Ascending aorta (tissue), 2 donors: Measurements from ENCODE around the gene ST6GALNAC2. TPM values are rescaled to one million over a fixed set of nuclear protein-coding genes. Genes with fewer than 3 reads are reported as not detected.

Source experiments
- DNase-seq, 2 donors: peaks; one replicate each; pipeline ENCODE4 v3.0.0-alpha.2; 2019; ENCODE audit warnings: low spot score in 2 of 2
- H3K27ac ChIP-seq, 2 donors: fragments of 200-600 bp; sonication (generic); one replicate each; pipeline ENCODE4 v1.5.1; 2016 to 2017; ENCODE audit warnings: mild to moderate bottlenecking in 1 of 2
- H3K27me3 ChIP-seq: fragments of 200-600 bp; sonication (generic); one replicate; pipeline ENCODE4 v1.5.1; 2017
- H3K36me3 ChIP-seq, 2 donors: fragments of 200-600 bp; sonication (generic); one replicate each; pipeline ENCODE4 v1.5.1; 2016
- H3K4me1 ChIP-seq, 2 donors: fragments of 200-600 bp; sonication (generic); one replicate each; pipeline ENCODE4 v1.5.1; 2016 to 2017; ENCODE audit warnings: mild to moderate bottlenecking in 1 of 2
- H3K4me3 ChIP-seq, 2 donors: fragments of 200-600 bp; sonication (generic); one replicate each; pipeline ENCODE4 v1.5.1; 2016 to 2017; ENCODE audit warnings: mild to moderate bottlenecking in 1 of 2
- H3K9me3 ChIP-seq, 2 donors: fragments of 200-600 bp; sonication (generic); one replicate each; pipeline ENCODE4 v1.5.1; 2016
- intact Hi-C: fragments of 100-400 bp; cut with DNase I; formaldehyde crosslinking; loops from one replicate; pipeline ENCODE4 v1.15.1; 2023
- total RNA-seq: library from RNA; depleted of rRNA; stranded (reverse); fragments of >200 nt; gene quantifications from one replicate; pipeline ENCODE4 v1.1.0, GENCODE V29; 2016
- TF ChIP-seq, protein P1 (sequence below), 3 experiments: fragments of 200-600 bp in 2 of 3; fragments of 450-650 bp in 1 of 3; sonication (generic) in 2 of 3; IDR thresholded peaks; one replicate each; pipeline ENCODE4 v1.5.1; 2016 to 2019; ENCODE audit warnings: antibody characterized with exemption in 3 of 3, mild to moderate bottlenecking in 1 of 3, moderate library complexity in 1 of 3

The ST6GALNAC2 gene
- total RNA-seq, 1 donor from 2014 or later = 15.8 TPM

GRCh38 chr17:76593959-76594358 lies 8.3 kb upstream of the ST6GALNAC2 start:
- intact Hi-C loops = no loop called here
- DNase-seq = no peak
- Histone ChIP-seq H3K4me1 (no peaks in the 10 kb centered on the region), H3K27ac (no peak overlapping the region), H3K27me3 (no peaks in the 10 kb centered on the region), H3K4me3 (no peak overlapping the region), H3K9me3 (no peaks in the 10 kb centered on the region), H3K36me3 (no peaks in the 10 kb centered on the region)
- TF ChIP-seq, protein P1, sequence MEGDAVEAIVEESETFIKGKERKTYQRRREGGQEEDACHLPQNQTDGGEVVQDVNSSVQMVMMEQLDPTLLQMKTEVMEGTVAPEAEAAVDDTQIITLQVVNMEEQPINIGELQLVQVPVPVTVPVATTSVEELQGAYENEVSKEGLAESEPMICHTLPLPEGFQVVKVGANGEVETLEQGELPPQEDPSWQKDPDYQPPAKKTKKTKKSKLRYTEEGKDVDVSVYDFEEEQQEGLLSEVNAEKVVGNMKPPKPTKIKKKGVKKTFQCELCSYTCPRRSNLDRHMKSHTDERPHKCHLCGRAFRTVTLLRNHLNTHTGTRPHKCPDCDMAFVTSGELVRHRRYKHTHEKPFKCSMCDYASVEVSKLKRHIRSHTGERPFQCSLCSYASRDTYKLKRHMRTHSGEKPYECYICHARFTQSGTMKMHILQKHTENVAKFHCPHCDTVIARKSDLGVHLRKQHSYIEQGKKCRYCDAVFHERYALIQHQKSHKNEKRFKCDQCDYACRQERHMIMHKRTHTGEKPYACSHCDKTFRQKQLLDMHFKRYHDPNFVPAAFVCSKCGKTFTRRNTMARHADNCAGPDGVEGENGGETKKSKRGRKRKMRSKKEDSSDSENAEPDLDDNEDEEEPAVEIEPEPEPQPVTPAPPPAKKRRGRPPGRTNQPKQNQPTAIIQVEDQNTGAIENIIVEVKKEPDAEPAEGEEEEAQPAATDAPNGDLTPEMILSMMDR (IDR thresholded peaks at IDR 0.05) = no peak

GRCh38 chr17:76593384-76593826 lies 7.7 kb upstream of the ST6GALNAC2 start:
- TF ChIP-seq, protein P1 (IDR thresholded peaks at IDR 0.05) = no peak
- Histone ChIP-seq H3K27ac (no peak overlapping the region), H3K4me1 (no peaks in the 10 kb centered on the region), H3K36me3 (no peaks in the 10 kb centered on the region), H3K27me3 (no peaks in the 10 kb centered on the region), H3K9me3 (no peaks in the 10 kb centered on the region), H3K4me3 (no peak overlapping the region)
- intact Hi-C loops = no loop called here
- DNase-seq = no peak

- H3K4me3 ChIP-seq = no peak overlapping the region
- TF ChIP-seq, protein P1 (IDR thresholded peaks at IDR 0.05) = no peak
- intact Hi-C loops = no loop called here
- H3K4me1 ChIP-seq = peaks cover 0 to 20% of the 10 kb centered on the region in 2 donors
- no peaks in the 10 kb centered on the region for H3K36me3 ChIP-seq
- no peaks in the 10 kb centered on the region for H3K27me3 ChIP-seq
- no peak for DNase-seq
- no peaks in the 10 kb centered on the region for H3K9me3 ChIP-seq
- no peak overlapping the region for H3K27ac ChIP-seq
Measured at GRCh38 chr17:76588182-76588581, 2.5 kb upstream of the ST6GALNAC2 start.

GRCh38 chr17:76586741-76587487 lies 1.3 kb upstream of the ST6GALNAC2 start:
- Histone ChIP-seq H3K4me3 (peak overlapping the region in 1 of 2 donors; percentile 51), H3K27me3 (no peaks in the 10 kb centered on the region), H3K36me3 (no peaks in the 10 kb centered on the region), H3K9me3 (no peaks in the 10 kb centered on the region), H3K4me1 (peaks cover 0 to 20% of the 10 kb centered on the region in 2 donors), H3K27ac (no peak overlapping the region)
- DNase-seq = no peak
- TF ChIP-seq, protein P1 (IDR thresholded peaks at IDR 0.05) = no peak
- intact Hi-C loops = loop anchor here (2.0 kb wide), 1 partner anchor 64 kb away; no protein-coding TSS in a partner anchor

DNA sequence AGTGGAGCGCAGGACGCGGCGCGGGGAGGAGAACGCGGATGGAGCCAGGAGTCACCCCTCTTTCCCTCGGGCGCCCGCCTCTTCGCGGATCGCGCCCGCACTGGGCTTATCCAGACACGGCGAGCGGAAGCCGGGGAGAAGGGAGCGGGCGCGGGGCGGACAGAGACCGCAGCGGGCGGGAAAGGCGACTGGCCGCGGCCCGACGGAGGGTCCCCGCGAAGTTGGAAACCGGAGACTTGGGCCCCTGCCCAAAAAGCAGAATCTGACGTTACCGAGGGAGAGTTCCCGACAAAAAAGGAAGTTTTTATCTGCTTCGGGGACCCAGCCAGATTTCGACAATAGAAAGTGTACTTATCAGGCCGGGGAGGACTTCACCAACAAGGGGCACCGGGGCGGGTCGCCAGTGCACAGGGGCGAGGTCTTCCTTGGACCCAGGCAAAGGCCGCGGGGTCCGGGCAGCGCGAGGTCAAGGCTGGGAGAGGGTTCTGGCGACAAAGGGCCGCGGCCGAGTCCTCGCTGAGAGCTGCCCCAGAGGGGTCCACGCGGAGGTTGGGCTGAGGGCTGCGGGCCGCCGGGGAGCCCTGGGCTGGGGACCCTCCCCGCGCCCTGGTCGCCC lies 519 bp downstream of the ST6GALNAC2 start:
- Histone ChIP-seq H3K27me3 (no peaks in the 10 kb centered on the region), H3K36me3 (no peaks in the 10 kb centered on the region), H3K4me3 (peak overlapping the region; percentile 51 to 67), H3K27ac (no peak overlapping the region), H3K4me1 (peaks cover 0 to 20% of the 10 kb centered on the region in 2 donors), H3K9me3 (no peaks in the 10 kb centered on the region)
- TF ChIP-seq, protein P1 (IDR thresholded peaks at IDR 0.05) = no peak
- DNase-seq = no peak
- intact Hi-C loops = no loop called here
